Cardiac fibroblast (primary cell): ENCODE measurements around the gene ATP6V1D.
"Not testable (repeated sequence)": the region's sequence is repeated elsewhere in the genome, so short reads cannot be mapped to it uniquely, and the experiment has no call there.

Experiments
- DNase-seq, 2 donors: peaks; one replicate each; pipeline versions ENCODE4 v3.0.0 to v3.0.0-alpha.2; 2010; ENCODE audit warnings: low read depth in 2 of 2
- H3K4me3 ChIP-seq, 2 donors: replicated peaks in 1 of 2; 1 replicate in 1 of 2; 2 replicates in 1 of 2; pipeline ENCODE4 v1.5.1; 2011; ENCODE audit warnings: low read depth in 2 of 2, low read length in 2 of 2, mild to moderate bottlenecking in 2 of 2, moderate library complexity in 1 of 2
- CTCF ChIP-seq: IDR thresholded peaks from one replicate; pipeline ENCODE4 v1.5.1; 2011; ENCODE audit warnings: low read depth, mild to moderate bottlenecking, low read length, inconsistent platforms

Gene ATP6V1D

GRCh38 chr14:67331368-67332125 lies 28.1 kb downstream of the ATP6V1D start:
- peak in 1 of 2 donors; percentile 3 for DNase-seq
- no peak overlapping the region for H3K4me3 ChIP-seq
- no peak for TF ChIP-seq CTCF

- not testable (repeated sequence) for H3K4me3 ChIP-seq
These were observed 29.9 kb downstream of the ATP6V1D start for GRCh38 chr14:67329666-67330065.

GRCh38 chr14:67319142-67319541 lies 40.5 kb downstream of the ATP6V1D start:
- no peak overlapping the region for H3K4me3 ChIP-seq
- no peak for TF ChIP-seq CTCF
- DNase-seq = peak in 1 of 2 donors; percentile 8

More at GRCh38 chr14:67329666-67330065, 29.9 kb downstream of the ATP6V1D start:
- peak in 1 of 2 donors; percentile 15 for DNase-seq

GRCh38 chr14:67317822-67318221 lies 41.8 kb downstream of the ATP6V1D start:
- DNase-seq = no peak
- no peak overlapping the region for H3K4me3 ChIP-seq
- no peak for TF ChIP-seq CTCF

GRCh38 chr14:67313153-67313552 lies 46.5 kb downstream of the ATP6V1D start:
- no peak for DNase-seq
- H3K4me3 ChIP-seq = no peak overlapping the region

GRCh38 chr14:67311868-67312267 lies 47.7 kb downstream of the ATP6V1D start:
- no peak overlapping the region for H3K4me3 ChIP-seq
- TF ChIP-seq CTCF = no peak
- DNase-seq = no peak

More at GRCh38 chr14:67313153-67313552, 46.5 kb downstream of the ATP6V1D start:
- no peak for TF ChIP-seq CTCF
